CD4-positive, alpha-beta T cell treated with Interferon alpha-2 for 1 hour (primary cell): ENCODE results near the gene SAMD4A.

Experiments
- DNase-seq, 2 donors: peaks; one replicate each; pipeline ENCODE4 v3.0.0-alpha.2; 2020 to 2022

SAMD4A gene, protein sequence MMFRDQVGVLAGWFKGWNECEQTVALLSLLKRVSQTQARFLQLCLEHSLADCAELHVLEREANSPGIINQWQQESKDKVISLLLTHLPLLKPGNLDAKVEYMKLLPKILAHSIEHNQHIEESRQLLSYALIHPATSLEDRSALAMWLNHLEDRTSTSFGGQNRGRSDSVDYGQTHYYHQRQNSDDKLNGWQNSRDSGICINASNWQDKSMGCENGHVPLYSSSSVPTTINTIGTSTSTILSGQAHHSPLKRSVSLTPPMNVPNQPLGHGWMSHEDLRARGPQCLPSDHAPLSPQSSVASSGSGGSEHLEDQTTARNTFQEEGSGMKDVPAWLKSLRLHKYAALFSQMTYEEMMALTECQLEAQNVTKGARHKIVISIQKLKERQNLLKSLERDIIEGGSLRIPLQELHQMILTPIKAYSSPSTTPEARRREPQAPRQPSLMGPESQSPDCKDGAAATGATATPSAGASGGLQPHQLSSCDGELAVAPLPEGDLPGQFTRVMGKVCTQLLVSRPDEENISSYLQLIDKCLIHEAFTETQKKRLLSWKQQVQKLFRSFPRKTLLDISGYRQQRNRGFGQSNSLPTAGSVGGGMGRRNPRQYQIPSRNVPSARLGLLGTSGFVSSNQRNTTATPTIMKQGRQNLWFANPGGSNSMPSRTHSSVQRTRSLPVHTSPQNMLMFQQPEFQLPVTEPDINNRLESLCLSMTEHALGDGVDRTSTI

DNA sequence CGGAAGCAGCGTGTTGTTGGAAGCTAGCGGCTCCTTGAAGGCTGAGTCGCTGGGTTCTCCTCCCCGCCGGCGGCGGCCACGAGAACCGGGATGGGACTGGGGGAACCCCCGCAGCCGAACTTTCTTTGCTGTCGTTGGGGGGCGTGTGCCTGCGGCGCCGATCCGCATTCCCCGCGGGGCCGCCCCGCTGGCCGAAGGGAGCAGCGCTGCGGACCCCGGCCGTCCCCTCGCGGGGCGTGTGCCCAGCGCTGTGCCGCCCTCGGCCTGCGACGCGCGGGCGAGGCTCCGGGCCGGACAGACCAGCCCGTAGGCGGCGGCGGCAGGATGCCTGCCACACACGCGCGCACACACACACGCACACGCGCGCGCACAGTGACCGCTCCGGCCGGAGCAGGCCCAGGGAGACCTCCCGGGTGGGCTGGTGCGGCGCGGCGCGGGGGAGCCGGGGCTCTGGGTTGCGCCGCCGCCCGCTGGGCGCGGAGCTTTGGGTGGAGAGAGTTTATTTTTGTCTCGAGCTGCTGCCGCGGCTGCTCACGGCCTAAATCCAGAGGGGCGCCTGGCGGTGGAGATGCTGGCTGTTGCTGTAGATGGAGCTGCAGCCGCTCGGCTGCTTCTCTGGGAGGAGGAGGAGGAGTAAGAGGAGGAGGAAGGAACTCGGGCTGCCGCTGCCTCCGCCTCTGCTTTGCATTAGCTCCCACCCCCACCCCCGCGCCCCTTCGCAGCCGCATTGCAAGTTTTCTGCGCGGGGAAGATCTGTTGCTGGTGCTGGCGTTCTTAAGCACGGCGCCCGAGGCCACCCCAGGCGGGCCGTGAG lies at the start of gene SAMD4A:
Gene SAMD4A (plus strand): TSS at position 719 of the 814 bp plus-strand sequence. CDS start 789 bp downstream, outside the sequence.
- DNase-seq: peak; percentile 66 to 67

DNA sequence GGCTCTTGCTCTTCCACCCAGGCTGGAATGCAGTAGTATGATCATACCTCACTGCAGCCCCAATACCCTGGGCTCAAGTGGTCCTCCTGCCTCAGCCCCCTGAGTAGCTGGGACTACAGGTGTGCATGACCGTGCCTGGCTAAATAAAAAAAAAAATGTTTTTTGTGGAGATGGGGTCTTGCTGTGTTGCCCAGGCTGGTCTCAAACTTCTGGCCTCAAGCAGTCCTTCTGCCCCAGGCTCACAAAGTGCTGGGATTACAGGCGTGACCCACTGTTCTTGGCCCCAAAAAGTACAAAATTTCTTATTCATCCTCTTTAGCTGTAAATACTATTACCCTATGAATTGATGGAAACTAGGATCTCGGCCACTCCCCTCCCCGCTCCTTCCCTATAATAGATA lies 42.5 kb upstream of the SAMD4A start:
- DNase-seq: no peak

DNA sequence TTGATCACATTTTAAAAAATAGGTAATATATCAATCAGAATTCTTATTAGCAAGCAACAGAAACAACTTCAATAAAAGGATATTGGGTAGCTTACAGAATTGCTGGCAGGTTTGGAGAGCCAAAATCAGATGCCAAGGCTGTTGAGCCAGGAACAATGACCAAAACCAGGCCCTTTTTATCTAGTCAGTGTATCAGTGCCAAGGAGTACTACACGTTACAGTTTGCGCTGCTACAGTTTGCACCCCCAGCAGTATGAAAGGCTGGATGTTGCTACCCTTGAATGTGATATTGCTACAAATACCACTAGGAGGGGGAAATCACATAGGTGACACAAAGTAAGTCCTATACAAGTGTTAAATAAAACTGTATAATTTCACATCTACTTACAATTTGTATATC lies 38.0 kb upstream of the SAMD4A start:
- DNase-seq: no peak

DNA sequence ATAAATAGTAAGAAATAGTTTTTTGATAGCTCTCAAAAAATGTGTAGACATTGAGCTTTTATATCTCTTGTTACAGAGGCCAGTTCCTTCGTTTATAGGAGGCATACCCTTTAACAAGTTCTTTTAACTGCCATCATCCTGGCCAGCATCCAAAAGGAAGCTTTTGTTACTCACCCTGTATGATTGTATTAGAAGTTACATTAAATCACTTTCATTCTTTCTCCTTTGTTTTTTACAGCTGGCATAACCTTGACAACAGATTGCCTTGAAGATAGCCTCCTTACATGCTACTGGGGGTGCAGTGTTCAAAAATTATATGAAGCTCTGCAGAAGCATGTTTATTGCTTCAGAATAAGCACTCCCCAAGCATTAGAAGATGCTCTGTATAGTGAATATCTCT lies 37.1 kb upstream of the SAMD4A start:
- no peak for DNase-seq

DNA sequence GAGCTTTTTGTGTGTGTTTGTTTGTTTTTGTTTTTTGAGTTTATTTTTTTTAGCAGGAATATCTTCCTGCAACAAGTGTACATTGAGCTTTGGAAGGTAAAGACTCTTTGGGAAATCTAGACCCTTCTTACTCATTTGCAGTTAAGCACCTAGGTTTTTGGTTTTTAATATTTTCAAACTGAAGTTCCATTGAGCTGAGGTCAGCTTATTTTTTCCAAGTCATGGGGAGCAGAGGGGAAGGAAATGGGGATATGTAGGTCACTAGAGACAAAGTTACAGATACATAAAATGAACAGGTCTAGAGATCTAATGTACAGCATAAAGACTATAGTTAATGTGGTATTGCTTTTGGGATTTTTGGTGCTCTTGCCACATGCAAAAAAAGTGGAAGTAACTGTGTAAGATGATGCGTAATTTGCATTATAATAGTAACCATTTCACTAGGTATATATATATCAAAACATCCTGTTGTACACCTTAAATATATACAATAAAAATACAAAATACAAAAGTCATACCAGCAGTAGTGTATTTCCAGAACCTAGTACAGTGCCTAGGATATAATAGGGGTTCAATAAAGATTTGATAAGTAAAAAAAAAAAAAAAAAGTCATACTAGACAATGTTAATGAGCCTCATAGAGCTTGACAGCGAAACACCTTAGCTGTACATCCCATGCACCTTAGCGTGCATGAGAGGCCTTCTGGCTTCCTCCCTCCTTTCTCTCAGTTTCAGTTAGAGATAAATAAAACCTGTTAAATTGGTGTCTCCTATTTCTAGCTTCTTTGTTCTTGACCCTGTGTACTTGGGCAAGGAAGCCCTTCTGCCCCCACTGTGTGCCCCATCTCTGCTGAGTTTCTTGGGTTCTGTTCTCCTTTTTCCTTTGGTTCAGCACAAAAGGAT lies 34.6 kb upstream of the SAMD4A start:
- no peak for DNase-seq

DNA sequence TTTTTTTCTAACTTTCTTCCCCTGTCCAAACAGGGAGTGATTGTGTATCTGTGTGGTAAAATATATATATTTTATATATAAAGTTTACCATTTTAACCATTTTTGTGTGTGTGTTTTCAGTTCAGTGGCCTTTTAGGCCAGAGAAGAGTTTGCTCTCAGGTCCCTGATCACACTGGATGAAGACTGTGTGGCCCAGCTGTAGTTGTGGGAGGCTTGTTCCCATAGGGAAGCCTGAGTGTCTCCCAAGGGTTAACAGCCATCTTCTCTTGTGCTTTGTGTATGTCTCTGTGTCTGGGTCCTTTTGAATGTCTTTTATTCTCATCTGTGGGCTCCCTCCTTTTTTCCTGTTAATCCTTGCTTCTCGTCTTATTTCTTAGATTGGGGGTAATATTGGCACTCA lies 33.8 kb upstream of the SAMD4A start:
- no peak for DNase-seq

DNA sequence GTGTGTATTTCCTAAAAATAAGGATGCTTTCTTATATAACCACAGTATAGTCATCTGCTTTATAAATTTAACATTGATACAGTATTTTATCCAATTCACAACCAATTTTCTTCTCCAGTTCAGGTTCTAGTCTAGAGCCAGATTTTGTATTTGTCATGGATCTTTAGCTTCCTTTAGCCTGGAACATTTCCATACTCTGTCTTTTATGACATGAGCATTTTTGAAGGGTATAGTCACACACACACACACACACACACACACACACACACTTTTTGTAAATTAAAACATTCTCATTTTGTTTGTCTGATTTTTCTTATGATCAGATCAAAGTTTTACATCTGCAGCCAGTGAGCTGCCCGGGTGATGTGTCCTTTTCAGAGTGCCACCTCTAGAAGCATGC lies 31.8 kb upstream of the SAMD4A start:
- no peak for DNase-seq

DNA sequence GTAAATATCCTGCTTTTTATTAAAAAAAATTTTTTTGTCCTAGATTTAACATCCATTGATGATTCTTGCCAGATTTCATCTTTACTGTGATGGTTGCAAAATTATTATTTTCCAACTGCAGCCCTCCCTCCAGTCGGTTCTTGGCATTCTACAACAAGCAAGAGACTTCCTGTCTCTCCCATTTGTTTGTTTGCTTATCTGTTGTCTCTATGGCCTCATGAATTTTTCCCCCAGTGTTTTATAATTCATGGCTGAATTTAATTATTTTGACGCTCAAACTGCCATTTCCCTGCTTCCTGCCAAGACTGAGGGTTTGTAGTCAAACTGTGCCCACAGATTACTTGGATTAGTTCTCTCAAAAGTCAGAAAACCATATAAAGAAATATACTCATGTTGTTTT lies 31.3 kb upstream of the SAMD4A start:
- DNase-seq: no peak

DNA sequence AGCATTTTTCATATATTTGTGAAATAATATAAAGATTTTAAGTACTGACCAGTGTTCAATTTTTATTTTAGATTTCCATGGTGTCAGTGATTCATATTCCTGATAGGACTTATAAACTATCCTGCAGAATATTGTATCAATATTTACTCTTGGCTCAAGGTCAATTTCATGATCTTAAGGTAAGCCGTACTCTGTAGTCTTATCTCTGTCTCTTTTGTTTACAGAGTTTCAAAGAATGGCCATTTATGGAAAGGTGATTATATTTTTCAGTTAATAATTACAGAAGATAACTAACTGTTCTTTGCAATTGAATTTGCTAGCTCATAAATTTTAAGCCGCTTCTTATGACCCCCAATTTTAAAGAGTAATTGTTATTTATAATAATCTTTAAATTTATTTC lies 29.3 kb upstream of the SAMD4A start:
- no peak for DNase-seq

DNA sequence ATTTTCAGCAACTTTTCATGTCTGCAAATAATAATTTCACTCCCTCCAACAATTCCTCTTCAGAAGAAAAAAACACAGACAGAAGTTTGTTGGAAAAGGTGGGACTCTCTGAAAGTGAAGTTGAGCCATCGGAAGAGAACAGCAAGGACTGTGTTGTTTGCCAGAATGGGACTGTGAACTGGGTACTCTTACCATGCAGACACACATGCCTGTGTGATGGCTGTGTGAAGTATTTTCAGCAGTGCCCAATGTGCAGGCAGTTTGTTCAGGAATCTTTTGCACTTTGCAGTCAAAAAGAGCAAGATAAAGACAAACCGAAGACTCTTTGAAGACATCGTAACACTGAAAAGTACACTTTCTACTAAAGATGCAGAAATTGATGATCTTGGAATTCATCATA lies 28.9 kb upstream of the SAMD4A start:
- DNase-seq: no peak

DNA sequence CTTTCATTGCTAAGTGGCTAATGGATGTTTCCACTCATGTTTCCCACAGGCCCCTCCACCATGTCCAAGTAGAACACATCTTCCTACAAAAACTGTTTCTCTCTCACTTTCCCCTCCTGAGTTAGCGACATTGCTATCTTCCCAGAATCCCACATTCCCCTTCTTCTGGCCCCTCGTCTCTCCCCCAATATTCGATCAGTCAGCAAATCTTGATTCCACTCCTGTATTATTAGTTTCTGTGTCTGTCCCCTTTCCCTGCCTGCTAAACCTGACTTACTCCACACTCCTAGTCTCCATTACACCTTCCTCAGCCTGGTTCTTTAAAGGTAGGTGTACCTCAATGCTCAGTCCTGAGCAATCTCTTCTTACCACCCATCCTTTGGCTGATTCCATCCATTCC lies 19.3 kb upstream of the SAMD4A start:
- no peak for DNase-seq

DNA sequence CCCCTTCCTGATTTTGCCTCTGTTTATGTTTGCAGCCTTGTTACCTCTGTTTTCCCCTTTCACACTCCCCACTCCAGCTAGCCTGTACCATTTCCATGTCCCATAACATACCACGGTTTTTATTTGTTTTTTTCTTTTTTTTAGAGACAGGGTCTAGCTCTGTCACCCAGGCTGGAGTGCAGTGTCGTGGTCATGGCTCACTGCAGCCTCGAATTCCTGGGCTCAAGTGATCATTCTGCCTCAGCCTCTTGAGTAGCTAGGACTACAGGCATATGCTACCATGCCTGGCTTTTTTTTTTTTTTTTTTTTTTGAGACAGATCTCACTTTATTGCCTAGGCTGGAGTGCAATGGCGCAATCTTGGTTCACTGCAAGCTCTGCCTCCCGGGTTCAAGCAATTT lies 18.4 kb upstream of the SAMD4A start:
- no peak for DNase-seq

DNA sequence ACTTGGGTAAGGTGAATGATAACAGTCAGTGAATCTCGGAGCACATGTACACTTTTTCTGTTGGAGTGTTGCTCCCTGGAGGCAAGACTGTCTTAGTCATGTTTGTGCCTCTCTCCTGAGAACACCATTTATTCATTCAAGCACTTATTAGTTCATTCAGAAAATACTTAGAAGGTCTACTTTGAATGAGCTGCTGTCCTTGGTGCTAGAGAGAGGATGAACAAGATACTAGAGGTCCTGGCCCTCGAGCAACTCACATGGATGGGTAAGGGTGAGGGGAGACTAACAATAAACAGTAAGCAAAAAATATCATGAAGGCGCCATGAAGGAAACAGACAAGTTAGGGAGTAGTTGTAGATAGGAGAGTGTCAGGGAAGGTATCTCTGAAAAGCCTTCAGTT lies 17.1 kb upstream of the SAMD4A start:
- DNase-seq: no peak

DNA sequence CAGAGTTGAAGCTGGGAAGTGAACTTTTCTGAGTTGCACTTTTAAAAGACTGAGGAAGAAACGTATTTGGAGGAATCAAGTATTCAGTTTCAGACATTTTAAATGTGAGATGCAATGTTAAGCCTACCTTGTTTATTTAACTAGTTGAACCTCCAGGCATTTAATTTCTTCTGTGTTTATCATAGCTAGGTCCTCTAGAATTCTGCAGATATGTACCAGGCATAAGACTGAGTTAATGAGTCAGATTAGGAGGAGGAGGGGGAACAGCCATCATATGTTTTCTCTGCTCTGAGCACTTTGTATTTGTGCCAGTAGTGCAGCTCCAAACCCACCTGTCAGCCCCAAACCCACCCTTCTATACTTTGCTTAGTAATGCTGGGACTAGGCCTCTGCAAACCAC lies 16.4 kb upstream of the SAMD4A start:
- no peak for DNase-seq

DNA sequence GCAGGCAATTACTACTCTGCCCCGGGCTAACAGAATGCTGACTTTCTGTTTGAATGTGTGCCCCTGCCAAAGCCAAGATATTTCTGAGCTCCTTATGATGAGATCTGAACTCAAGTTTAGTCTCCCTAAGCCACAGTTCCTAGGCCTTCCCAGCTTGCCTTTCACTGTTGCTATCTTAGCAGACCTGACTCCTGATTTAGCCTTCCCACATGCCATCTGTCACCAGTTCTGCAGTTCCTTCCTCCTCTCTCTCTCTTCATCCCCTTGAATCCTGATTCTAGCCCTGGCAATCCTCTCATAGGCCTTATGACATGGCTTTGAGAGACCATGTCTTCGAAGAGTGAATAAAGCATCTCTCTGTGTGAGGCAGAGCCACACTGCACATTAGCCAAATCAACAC lies 12.5 kb upstream of the SAMD4A start:
- no peak for DNase-seq

DNA sequence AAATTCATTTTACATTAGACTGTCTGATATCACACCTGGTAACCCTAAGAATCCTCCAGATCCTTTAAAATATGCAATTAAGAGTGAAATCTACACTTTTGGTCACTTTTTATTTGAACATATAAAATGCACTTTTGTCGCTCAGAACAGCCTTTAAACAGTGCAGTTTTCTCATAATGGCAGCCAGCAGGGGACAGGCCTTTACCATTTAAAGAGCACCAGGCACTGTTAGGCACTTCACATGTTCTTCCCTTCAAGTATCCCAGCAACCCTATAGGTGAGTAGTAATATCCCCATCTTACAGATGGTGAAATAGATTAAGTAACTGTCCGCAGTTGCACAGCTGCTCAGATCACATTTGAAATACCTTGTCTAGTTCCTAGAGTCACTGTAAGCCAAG lies 11.3 kb upstream of the SAMD4A start:
- DNase-seq: no peak

DNA sequence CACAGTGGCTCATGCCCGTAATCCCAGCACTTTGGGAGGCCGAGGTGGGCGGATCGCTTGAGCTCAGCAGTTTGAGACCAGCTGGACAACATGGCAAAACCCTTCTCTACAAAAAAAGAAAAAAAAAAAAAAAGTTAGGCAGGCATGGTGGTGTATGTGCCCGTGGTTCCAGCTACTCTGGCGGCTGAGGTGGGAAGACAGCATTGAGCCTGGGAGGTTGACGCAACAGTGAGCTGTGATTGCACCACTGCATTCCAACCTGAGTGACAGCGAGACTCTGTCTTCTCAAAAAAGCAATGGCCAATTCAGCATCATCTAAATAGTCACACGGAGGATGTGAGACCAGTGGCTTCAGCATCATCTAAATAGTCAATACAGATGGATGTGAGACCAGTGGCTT lies 10.4 kb upstream of the SAMD4A start:
- DNase-seq: no peak

DNA sequence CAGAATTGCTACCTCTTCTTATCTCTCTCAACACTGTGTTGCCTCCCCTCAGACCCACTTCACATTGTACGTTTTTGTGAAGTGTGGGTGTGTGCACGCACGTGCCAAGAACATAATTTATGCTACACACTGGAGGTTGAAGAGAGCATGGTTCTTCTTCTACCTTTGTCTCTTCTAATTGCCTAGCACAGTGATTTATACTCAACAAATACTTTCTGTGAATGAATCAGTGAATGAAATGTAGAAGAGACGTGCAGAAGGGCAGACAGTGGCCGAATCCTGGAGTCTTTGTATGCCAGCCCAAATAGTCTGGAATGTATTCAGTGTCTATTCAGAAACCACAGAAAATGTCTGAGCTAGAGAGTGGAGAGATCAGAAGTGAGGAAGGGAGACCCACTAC lies 4.6 kb upstream of the SAMD4A start:
- DNase-seq: no peak

DNA sequence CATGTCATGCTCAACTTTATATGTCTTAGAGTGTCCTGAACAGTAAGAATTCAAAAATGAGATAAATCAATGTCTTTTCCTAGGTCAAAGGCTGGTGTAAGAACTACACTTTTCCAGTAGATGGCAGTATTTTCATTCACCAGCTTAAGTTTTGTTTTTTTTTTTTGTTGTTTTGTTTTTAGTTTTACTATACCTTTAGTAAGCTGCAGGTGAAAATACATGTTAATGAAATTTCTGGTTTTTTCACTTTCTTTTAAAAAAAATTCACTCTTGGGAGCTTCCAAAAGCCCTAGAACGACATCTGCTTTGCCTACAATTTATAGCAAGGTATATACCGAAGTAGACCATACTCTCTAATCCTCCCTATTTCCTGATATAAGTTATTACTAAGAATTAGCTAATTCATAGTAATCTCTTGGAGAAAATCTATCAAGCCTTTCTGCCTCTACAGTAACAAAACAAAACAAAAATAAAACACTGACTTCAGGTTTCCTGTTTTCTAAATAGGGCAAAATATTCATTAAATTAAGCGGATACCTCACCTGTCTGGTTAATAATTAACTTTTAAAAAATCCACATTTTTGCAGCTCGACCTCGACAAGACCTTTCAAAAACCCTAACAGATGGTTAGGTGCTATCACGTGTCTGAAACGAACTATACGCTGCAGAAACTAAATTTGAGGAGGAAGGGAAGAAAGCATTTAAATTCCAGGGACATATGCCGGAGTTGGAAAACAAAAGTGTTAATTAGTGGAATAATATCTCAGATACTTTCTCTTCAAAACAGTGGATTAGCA lies 2.7 kb upstream of the SAMD4A start:
- DNase-seq: peak in 1 of 2 donors; percentile 69

DNA sequence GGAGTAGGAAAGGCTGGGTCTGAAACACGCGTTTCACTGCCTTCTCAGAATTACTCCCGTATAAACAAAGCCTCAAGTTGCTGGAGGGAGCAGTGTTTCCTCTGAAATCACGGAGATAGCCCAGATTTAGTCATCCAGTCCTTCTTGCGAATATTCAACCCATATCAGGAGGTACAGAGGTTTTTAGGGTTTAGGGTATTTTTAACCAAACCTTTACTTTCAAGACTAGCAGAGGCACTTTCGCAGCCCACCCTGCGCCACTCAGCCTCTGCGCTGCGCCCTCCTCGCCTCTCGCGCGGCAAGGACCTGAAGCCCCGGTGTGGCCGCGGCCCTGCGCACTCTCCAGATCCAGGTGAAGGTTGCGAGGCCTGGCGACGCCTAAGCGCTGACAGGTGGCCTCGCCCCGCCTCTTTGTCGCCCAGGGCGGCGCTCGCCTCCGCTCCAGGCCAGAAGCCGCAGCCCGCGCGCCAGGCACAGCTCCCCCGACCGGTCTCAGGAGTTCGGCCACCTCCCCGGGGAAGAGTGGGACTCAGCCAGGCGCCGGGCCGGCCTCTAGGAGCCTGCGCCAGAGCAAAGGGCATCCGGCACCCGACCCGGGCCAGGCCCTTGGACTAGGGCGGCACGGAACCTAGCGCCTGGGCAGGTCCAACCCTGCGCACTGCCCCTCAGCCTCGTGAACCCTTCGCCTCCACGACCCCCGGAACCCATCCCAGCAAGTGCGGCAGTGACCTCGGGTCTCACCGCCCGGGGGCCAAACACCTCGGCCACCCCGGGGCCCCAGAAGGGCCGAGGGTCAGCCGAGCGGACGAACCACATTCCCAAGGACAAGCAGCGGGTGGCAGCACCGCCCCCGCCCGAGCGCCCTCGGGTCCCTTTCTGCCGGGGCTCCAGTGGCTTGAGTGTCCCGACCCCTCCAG lies 1.8 kb upstream of the SAMD4A start:
- peak; percentile 55 to 71 for DNase-seq
